ENCODE measurements around the gene SNAPC3. TPM values are rescaled to one million over a fixed set of nuclear protein-coding genes. Genes with fewer than 3 reads are reported as not detected.

Gene SNAPC3
- total RNA-seq, 1 donor = 30.4 TPM

DNA sequence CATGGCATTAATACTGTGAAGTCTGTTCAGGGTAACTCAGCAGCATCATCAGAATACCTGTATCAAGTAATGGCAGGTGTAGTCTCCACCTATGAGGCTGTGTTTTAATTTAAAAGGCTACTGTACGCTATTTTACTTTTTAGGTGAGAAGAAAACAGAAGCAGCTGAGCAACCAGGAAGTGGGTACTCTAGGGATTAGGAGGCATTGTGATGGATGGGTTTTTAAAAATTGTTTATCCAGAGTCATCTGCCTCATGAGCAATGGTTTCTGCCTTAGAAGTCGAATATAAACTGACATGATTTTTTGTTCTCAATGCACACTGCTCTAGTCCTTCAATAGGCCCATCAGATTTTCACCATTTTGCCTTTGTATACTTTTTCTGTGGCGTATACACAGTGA, 45.5 kb downstream of the SNAPC3 start:
- no peak for DNase-seq (ENCODE audit: insufficient read length, low spot score, missing footprints)

DNA sequence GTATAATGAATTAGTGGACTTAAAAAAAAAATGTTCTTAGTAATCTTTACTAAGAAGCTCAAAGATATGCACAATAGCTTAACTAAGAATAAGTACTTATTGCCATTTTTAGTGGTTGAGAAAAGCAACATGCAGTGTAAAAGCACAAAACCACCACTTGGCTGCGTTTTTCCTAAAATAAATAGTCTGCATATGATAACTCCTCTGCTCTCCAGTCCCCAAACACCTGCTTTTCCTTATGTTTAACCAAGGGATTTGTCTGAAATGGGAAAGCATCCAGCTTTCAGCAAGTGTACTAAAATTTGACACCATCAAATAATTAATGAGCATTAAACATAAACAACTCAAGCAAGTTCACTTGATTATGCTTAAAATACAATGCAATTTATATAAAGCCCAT, 46.7 kb downstream of the SNAPC3 start:
- no peaks in the 10 kb centered on the region for H3K27me3 ChIP-seq (ENCODE audit: insufficient read depth, low read length)
- TF ChIP-seq, protein P1, sequence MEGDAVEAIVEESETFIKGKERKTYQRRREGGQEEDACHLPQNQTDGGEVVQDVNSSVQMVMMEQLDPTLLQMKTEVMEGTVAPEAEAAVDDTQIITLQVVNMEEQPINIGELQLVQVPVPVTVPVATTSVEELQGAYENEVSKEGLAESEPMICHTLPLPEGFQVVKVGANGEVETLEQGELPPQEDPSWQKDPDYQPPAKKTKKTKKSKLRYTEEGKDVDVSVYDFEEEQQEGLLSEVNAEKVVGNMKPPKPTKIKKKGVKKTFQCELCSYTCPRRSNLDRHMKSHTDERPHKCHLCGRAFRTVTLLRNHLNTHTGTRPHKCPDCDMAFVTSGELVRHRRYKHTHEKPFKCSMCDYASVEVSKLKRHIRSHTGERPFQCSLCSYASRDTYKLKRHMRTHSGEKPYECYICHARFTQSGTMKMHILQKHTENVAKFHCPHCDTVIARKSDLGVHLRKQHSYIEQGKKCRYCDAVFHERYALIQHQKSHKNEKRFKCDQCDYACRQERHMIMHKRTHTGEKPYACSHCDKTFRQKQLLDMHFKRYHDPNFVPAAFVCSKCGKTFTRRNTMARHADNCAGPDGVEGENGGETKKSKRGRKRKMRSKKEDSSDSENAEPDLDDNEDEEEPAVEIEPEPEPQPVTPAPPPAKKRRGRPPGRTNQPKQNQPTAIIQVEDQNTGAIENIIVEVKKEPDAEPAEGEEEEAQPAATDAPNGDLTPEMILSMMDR (IDR thresholded peaks at IDR 0.05; ENCODE audit: extremely low read depth, low read depth, low read length) = no peak
- no peaks in the 10 kb centered on the region for H3K9me3 ChIP-seq (ENCODE audit: low read depth, low read length)
- H3K4me2 ChIP-seq (ENCODE audit: insufficient read depth, low read length) = no peak overlapping the region
- no peaks in the 10 kb centered on the region for H3K79me2 ChIP-seq (ENCODE audit: insufficient read depth, low read length)
- no peaks in the 10 kb centered on the region for H4K20me1 ChIP-seq (ENCODE audit: insufficient read depth, low read length)
- H3K4me3 ChIP-seq (ENCODE audit: insufficient read depth, low read length) = no peak overlapping the region
- no peak overlapping the region for H3K27ac ChIP-seq (ENCODE audit: low read depth, low read length)
- H3K4me1 ChIP-seq (ENCODE audit: insufficient read depth, low read length) = peaks cover 17% of the 10 kb centered on the region
- DNase-seq (ENCODE audit: insufficient read length, low spot score, missing footprints) = no peak
- H2AFZ ChIP-seq (ENCODE audit: low read length) = no peak overlapping the region
- peaks cover 33% of the 10 kb centered on the region for H3K36me3 ChIP-seq (ENCODE audit: insufficient read depth, low read length)

More for the DNA sequence above, 45.5 kb downstream of the SNAPC3 start:
- Histone ChIP-seq H3K9me3 (ENCODE audit: low read depth, low read length) (no peaks in the 10 kb centered on the region), H3K79me2 (ENCODE audit: insufficient read depth, low read length) (no peaks in the 10 kb centered on the region), H3K4me2 (ENCODE audit: insufficient read depth, low read length) (no peak overlapping the region), H3K27me3 (ENCODE audit: insufficient read depth, low read length) (no peaks in the 10 kb centered on the region), H3K36me3 (ENCODE audit: insufficient read depth, low read length) (peaks cover 43% of the 10 kb centered on the region), H2AFZ (ENCODE audit: low read length) (no peak overlapping the region), H3K27ac (ENCODE audit: low read depth, low read length) (no peak overlapping the region), H4K20me1 (ENCODE audit: insufficient read depth, low read length) (no peaks in the 10 kb centered on the region), H3K4me3 (ENCODE audit: insufficient read depth, low read length) (no peak overlapping the region), H3K4me1 (ENCODE audit: insufficient read depth, low read length) (peaks cover 17% of the 10 kb centered on the region)
- TF ChIP-seq, protein P1 (IDR thresholded peaks at IDR 0.05; ENCODE audit: extremely low read depth, low read depth, low read length) = no peak

DNA sequence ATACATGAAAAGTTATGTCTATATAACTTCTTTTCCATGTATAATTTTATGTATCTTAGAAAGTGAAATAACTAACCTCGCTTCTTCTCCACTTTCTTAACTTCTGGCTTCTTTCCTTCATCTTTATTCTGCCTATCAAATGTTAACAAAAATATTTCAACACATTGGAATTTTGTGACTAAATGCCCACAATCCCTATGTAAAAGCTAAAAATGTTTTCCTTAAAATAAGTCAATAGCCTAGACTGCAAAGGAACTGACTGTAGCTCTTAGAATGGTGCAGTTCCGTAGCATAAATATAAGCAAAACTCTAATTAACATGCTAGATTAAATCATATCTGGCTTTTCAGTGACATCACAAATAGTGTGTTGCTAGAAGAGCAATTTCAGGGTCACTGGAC, 47.2 kb downstream of the SNAPC3 start:
- TF ChIP-seq, protein P1 (IDR thresholded peaks at IDR 0.05; ENCODE audit: extremely low read depth, low read depth, low read length) = no peak
- Histone ChIP-seq H3K4me1 (ENCODE audit: insufficient read depth, low read length) (peaks cover 17% of the 10 kb centered on the region), H4K20me1 (ENCODE audit: insufficient read depth, low read length) (no peaks in the 10 kb centered on the region), H3K36me3 (ENCODE audit: insufficient read depth, low read length) (peaks cover 32% of the 10 kb centered on the region), H3K4me2 (ENCODE audit: insufficient read depth, low read length) (peak overlapping the region; percentile 10), H3K4me3 (ENCODE audit: insufficient read depth, low read length) (no peak overlapping the region), H3K27me3 (ENCODE audit: insufficient read depth, low read length) (no peaks in the 10 kb centered on the region), H3K27ac (ENCODE audit: low read depth, low read length) (no peak overlapping the region), H3K9me3 (ENCODE audit: low read depth, low read length) (no peaks in the 10 kb centered on the region), H3K79me2 (ENCODE audit: insufficient read depth, low read length) (no peaks in the 10 kb centered on the region), H2AFZ (ENCODE audit: low read length) (no peak overlapping the region)
- no peak for DNase-seq (ENCODE audit: insufficient read length, low spot score, missing footprints)

DNA sequence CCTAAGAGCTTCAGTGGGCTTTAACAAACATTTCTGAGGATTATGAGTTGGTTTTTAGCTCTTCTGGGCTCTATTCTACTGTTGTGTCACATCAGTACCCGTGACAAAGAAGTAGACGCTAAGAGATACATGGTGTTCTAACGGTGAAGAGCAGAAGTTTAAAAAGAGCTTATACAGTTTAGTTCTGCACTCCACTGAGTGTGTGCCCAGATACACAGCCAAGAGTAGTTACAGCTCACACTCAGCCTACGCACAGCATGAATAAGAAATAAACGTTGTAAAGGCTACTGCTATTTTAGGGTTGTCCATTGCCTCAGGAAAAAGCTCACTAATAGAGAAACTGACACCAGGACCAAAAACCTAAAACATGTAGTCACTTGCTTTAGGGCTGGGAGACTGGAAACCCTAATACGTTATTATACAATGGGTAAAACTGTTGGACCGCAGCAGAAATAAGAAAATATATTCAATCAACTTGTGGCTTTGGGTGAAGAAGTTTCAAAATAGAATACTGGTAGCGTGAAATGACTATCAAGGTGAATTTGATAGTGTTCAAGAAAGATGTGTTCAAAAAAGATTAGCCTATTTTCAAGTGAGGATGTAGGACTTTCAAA, 53.4 kb downstream of the SNAPC3 start:
- Histone ChIP-seq H3K9me3 (ENCODE audit: low read depth, low read length) (no peaks in the 10 kb centered on the region), H3K4me1 (ENCODE audit: insufficient read depth, low read length) (peaks cover 6% of the 10 kb centered on the region), H2AFZ (ENCODE audit: low read length) (no peak overlapping the region), H4K20me1 (ENCODE audit: insufficient read depth, low read length) (no peaks in the 10 kb centered on the region), H3K4me3 (ENCODE audit: insufficient read depth, low read length) (no peak overlapping the region), H3K27ac (ENCODE audit: low read depth, low read length) (no peak overlapping the region), H3K79me2 (ENCODE audit: insufficient read depth, low read length) (no peaks in the 10 kb centered on the region), H3K27me3 (ENCODE audit: insufficient read depth, low read length) (no peaks in the 10 kb centered on the region), H3K36me3 (ENCODE audit: insufficient read depth, low read length) (peaks cover 9% of the 10 kb centered on the region), H3K4me2 (ENCODE audit: insufficient read depth, low read length) (no peak overlapping the region)
- DNase-seq (ENCODE audit: insufficient read length, low spot score, missing footprints) = no peak
- TF ChIP-seq, protein P1 (IDR thresholded peaks at IDR 0.05; ENCODE audit: extremely low read depth, low read depth, low read length) = no peak
